NT2/D1 (cell line): ENCODE data around the gene GJA1.

Source experiments
- YY1 ChIP-seq: IDR thresholded peaks from 2 replicates; pipeline ENCODE4 v1.6.1; 2011; ENCODE audit not compliant: insufficient read length, insufficient read depth
- ZNF274 ChIP-seq: IDR thresholded peaks from 2 replicates; pipeline ENCODE4 v1.6.1; 2011; ENCODE audit warnings: mild to moderate bottlenecking, low read depth, low read length

GRCh38 chr6:121438869-121439268 is 3.4 kb downstream of the GJA1 start:
- TF ChIP-seq ZNF274 (no peak), YY1 (no peak)
